DMS 273 (cell line): ENCODE measurements around the gene ZBED6.
"Not testable (repeated sequence)": the region's sequence is repeated elsewhere in the genome, so short reads cannot be mapped to it uniquely, and the experiment has no call there.

Source experiments
- DNase-seq: peaks from one replicate; lab custom pipeline; 2025; ENCODE audit not compliant: unreplicated experiment; lab: John Stamatoyannopoulos, UW

Gene ZBED6

GRCh38 chr1:203795441-203796235 is at the start of gene ZBED6, which contains the start of gene ZC3H11A:
Gene ZBED6, plus strand, starts transcription at chr1:203795623. Its CDS starts 1,900 bp downstream, at chr1:203797523.
Gene ZC3H11A, plus strand, starts transcription at chr1:203795623. Its CDS starts 21,448 bp downstream, at chr1:203817071.
- peak; percentile 99 for DNase-seq

- no peak for DNase-seq
These were observed 49.1 kb upstream of the ZBED6 start for GRCh38 chr1:203746281-203746680.

- no peak for DNase-seq
These were observed 44.4 kb upstream of the ZBED6 start for GRCh38 chr1:203751051-203751450.

GRCh38 chr1:203751618-203752361 is 43.6 kb upstream of the ZBED6 start:
- not testable (repeated sequence) for DNase-seq

- DNase-seq = no peak
These were observed 41.0 kb upstream of the ZBED6 start for GRCh38 chr1:203754455-203754864.

GRCh38 chr1:203756036-203756435 is 39.4 kb upstream of the ZBED6 start:
- DNase-seq = no peak

GRCh38 chr1:203758749-203759148 is 36.7 kb upstream of the ZBED6 start:
- not testable (repeated sequence) for DNase-seq

- DNase-seq = no peak
These were observed 34.9 kb upstream of the ZBED6 start for GRCh38 chr1:203760506-203760905.

- not testable (repeated sequence) for DNase-seq
These were observed 33.5 kb upstream of the ZBED6 start for GRCh38 chr1:203761958-203762357.

- DNase-seq = no peak
These were observed 31.9 kb upstream of the ZBED6 start for GRCh38 chr1:203763505-203763904.

GRCh38 chr1:203764105-203765028 is 31.1 kb upstream of the ZBED6 start:
- no peak for DNase-seq

GRCh38 chr1:203765029-203765837 is 30.2 kb upstream of the ZBED6 start, which contains the start of gene LAX1:
Gene LAX1, plus strand, starts transcription at chr1:203765183. Its CDS starts 383 bp downstream, at chr1:203765566.
- DNase-seq = no peak

GRCh38 chr1:203768256-203768655 is 27.2 kb upstream of the ZBED6 start:
- DNase-seq = no peak

- peak; percentile 97 for DNase-seq
These were observed 25.7 kb upstream of the ZBED6 start for GRCh38 chr1:203769505-203770343.

- no peak for DNase-seq
These were observed 23.5 kb upstream of the ZBED6 start for GRCh38 chr1:203771901-203772301.

GRCh38 chr1:203772836-203773235 is 22.6 kb upstream of the ZBED6 start:
- DNase-seq = no peak

- peak; percentile 48 for DNase-seq
These were observed 18.8 kb upstream of the ZBED6 start for GRCh38 chr1:203776636-203777035.

- DNase-seq = no peak
These were observed 17.8 kb upstream of the ZBED6 start for GRCh38 chr1:203777596-203777995.

GRCh38 chr1:203778146-203778545 is 17.3 kb upstream of the ZBED6 start:
- no peak for DNase-seq
